Stimulated activated CD4-positive, alpha-beta T cell treated with anti-CD3 and anti-CD28 coated beads, Interleukin-15, amount 100 ng/mL, for 48 hours (primary cell): ENCODE measurements around the gene GNAZ.
"Not testable (repeated sequence)": the region's sequence is repeated elsewhere in the genome, so short reads cannot be mapped to it uniquely, and the experiment has no call there.

Source experiments
- DNase-seq, 2 donors: peaks; one replicate each; pipeline ENCODE4 v3.0.0-alpha.2; 2020; ENCODE audit warnings: low read depth in 2 of 2

GNAZ gene

DNA sequence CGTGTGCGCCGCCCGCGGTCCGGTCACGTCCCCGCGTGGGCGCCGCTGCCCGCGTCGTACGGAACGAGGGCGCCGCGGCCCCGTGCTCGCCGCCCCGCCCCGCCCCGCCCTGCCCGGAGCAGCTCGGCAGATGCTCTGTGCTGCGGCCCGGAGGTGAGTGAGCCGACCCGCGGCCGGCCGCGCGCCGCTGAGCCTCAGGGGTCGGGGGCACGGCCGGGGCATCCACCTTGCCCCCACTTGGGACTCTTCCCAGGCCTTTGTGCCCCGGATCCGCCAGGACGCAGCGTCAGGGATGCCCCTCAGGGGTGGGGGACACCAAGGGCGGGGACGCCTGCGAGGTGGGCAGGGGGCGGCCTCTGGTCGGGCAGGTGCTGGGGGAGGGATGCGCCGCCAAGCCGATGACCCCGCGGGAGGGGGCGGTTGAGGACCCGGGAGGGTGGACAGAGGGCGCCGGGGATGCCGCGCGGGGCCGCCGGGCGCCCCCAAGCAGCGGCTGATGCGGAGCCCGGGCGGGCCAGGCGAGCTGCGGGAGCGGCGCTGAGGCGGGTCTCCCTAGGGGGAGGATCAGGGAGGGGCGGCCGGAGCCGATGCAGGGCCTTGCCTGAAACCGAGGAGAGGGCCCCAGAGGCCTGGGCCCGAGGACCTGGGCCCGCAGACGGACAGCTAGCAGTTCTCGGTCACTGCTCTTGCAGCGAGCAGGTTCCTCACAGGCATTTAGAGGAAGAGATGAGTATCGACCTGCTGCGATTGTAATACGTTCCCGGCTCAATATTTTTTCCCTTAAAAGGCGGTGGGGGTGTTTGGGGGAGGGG lies at the start of gene GNAZ:
Gene GNAZ (plus strand): TSS at position 102 of the 812 bp plus-strand sequence. CDS start 25,177 bp downstream, outside the sequence.
- no peak for DNase-seq

DNA sequence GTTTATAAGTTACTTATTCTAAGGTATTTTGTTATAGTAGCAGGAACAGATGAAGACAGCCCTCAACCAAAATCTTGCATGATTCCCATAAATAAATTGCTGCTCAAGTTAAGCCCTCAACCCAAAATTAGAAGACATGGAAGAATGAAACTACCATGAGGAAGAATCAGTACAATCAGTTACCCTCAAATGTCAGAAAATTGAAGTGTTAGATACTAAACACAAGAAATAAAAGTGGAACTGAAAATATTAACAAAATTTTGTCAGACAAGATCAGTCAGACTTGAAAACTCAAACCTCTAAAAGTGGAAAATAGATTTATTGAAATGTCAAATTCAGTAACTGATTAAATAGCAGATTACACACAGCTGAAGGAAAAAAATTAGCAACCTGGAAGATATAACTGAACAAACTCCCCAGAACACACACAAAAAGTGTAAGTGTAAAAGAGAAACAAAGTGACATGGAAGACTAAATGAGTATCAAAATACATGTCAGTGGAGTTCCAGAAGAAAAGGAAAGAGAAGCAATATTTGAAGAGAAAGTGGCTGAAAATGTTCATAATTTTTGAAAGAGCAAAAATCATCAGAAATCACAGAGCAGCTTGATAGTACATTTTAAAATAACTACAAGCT lies 49.5 kb upstream of the GNAZ start:
- DNase-seq: no peak

DNA sequence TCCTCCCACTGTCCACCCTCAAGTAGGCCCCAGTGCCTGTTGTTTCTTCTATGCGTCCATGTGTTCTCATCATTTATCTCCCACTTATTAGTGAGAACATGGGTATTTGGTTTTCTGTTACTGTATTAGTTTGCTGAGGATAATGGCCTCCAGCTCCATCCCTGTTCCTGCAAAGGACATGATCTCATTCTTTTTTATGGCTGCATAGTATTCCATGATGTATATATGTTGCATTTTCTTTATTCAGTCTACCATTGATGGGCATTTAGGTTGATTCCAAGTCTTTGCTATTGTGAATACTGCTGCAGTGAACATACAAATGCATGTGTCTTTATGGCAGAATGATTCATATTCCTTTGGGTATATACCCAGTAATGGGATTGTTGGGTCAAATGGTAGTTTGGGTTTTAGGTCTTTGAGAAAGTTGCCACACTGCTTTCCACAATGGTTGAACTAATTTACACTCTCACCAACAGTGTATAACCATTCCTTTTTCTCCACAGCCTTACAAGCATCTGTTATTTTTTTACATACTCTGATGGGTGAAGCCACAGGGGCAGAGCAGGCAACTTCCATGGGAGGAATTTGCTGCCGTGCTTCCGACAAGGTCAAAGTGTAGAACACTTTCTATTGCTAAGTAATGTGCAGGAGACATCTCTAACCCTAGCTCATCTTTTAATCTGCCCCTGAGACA lies 48.5 kb upstream of the GNAZ start:
- DNase-seq: not testable (repeated sequence)

DNA sequence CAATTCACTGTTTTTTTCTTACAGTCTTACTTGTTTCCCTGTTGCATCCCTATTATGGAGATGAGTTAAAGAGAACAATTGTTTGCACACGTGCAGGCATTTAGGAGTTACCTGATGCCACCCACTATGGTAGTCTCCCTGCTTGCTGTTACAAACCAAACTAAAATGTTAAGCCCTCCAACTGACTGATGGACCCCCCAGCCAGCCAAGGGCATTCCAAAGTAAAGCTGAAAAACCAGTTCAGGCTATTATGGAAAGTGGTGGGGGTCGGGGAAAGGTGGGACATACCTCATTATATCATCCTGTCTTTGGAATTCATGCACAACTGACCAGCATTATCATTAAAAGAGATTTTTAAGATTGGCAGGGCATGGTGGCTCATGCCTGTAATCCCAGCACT lies 47.0 kb upstream of the GNAZ start:
- DNase-seq: no peak

DNA sequence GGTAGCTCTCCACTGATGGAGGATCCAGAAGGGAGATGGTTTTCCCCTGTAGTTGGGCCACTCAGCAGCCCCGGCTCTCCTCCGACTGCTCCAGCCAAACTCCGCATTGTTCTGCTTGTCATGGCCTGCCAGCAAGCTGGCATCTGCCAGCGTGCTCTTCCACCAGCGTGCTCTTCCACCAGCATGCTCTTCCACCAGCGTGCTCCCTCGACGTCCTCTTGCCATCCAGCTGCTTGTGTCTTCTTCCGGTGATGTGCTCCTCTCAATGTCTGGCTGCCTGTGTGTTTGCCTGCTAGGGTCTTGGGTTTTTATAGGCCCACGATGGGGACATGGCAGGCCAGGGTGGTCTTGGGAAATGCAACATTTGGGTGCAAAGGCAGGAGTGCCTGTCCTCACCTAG lies 43.5 kb upstream of the GNAZ start:
- no peak for DNase-seq

DNA sequence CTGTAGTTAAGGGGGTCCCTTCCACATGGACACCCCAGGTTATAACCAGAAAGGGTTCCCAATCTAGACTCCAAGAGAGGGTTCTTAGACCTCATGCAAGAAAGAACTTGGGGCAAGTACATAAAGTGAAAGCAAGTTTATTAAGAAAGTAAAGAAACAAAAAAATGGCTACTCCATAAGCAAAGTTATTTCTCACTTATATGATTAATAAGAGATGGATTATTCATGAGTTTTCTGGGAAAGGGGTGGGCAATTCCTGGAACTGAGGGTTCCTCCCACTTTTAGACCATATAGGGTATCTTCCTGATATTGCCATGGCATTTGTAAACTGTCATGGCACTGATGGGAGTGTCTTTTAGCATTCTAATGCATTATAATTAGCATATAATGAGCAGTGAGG lies 42.5 kb upstream of the GNAZ start:
- not testable (repeated sequence) for DNase-seq

DNA sequence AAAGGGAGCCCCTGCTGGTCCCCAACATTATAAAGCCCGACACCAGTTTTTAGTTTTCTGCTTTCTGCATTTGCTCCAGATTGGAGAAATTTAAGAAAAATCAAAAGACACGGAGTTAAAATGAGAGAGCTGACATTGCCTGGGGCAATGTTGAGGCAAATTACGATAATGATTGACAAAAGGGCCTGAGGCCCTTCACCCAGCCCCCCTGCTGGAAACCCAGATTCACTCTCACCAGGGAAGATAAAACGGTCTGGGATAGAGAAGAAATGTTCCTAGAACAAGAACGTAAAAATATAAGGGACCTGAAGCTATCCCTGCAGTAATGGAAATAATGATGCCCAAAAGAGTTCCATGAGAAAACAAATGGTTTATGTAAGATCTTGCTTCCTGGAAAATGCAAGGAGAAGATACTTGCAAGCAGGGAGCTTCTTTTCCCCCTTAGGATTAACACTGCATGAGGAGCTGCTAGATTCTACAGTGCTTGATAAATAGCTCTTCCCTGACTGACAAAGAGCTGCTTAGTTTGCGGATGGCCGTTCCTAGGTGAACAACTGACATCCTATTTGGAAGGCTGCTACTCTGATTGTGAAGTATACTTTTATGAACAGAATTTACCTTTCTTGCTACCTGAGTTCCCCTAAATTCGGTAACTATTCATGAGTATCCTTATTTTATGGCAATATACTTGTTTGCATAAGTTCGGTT lies 40.6 kb upstream of the GNAZ start:
- no peak for DNase-seq

DNA sequence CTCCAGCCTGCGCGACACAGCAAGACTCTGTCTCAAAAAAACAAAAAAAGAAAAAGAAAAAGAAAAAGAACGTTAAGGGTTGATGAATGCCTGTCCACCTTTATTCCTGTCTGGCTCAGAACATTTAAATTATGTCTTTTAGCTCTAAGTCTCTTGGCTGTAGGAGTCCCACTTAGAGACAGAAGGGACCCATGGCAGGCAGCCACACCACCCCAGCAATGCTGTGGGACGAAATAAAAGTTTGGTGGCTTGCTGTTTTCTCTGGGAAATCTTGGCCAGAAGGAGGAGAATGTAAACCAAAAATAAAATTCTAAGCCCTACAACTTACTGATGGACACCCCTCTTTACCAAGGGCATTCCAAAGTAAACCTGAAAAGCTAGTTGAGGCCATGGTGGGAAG lies 38.9 kb upstream of the GNAZ start:
- no peak for DNase-seq

DNA sequence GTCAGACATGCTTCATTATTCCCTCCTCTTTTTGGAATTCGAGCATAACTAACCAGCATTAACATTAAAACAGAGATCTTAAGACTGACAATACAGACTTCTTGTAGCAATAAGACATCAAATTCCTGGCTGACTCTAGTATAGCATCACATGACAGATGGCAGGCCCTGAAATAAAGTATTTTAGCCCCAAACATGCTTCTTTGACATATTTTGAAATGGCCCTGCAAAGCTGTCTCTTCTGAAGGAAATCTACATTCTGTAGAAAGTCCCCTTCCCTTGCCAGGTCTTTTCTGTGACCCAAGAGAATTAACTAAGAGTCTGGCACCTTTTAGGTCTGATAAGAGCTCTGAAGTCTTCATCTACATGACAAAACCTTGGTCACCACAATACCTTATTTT lies 38.5 kb upstream of the GNAZ start:
- DNase-seq: no peak

DNA sequence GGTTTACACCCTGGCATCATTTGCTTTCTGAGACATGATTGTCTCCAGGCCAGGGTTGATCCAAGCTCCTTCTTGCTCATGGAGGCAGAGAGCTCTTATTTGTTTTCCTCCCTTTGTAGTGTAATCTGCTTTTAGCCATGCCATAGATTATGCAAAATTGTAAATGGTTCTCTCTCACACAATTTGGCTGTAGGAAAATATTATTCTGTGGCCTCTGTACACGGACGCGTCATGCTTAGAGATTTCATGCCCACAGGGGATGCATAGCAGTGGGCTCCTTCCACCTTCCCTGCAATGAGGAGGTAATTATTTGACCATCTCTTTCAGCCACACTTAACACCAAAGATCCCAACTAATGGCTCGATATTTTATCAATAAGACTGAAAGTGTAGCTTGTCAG lies 37.7 kb upstream of the GNAZ start:
- DNase-seq: no peak

DNA sequence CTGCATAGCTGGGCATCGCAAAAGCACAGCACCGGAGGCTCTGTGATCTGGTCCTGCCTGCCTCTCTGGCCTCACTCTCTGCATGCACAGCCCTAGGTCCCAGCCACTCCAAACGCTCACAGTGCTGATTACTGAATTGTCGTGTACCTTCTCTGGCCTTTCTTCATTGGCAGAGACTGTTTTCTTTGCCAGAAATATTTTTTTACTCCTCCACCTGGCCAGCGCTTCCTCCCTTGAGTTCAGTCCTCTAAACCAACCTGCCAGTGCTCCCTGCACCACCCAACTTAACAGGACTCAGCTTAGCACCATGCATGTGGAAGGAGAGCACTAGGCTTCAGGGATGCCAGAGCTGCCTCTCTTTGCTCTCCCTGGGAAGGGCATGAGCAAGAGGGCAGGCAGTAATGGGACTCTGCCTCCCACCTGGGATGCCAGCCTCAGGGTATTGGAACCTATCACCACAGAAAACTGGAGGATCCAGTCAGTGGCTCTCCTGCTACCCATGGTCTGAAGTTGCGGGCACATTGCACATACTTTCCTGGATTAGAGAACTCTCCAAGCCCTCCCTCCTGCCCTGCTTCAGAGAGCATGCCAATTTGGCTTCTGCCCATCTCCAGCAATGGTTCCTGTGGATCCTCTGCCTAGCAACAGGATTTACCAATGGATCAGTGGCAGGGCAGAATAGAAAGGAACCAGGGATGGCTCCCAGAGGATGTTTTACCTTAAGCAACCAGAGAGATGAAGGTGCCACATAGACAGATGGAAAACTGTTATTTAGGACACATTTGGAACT lies 37.0 kb upstream of the GNAZ start:
- DNase-seq: no peak

DNA sequence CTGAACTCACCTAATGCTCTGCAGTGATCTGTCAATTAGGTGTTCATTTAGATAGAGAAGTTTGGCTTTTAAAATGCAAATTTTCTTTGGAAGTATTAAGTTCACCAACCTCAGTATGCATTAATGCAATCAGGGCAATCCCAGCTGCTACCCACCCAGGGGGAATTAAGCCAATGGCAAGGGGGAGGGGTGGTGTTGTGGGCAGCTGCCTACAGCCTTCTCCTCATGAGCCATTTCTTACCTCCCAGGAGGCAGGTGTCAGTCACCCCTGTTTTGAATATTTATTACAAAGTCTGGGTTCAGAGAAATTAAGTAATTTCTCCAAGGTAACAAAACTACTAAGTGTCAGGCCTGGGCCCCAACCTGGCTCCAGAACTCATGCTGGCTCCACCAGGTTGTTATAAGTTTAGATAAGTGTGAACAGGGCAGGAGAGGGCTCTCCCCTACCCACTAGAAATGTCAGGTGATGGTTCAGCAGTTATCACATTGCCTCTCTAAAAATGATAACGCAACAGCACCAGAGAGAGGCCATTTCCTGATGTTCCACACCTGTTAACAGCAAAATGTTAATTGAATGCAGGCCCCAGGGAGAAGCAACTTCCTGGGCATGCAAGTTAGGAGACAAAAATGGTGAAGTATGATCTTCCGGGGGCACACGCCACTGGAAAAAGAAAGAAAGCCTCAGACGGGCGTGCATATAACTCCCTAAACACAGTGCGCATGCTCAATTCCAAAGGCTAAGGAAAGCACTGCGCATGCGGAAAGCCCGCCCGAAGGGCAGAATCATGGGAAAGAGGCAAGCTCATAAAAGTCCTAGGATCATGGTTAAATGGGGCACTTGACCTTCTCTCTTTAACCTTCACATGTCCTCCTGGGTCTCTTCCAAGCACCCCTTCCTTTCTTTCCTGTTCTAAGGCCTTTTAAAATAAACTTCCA lies 35.4 kb upstream of the GNAZ start:
- no peak for DNase-seq

DNA sequence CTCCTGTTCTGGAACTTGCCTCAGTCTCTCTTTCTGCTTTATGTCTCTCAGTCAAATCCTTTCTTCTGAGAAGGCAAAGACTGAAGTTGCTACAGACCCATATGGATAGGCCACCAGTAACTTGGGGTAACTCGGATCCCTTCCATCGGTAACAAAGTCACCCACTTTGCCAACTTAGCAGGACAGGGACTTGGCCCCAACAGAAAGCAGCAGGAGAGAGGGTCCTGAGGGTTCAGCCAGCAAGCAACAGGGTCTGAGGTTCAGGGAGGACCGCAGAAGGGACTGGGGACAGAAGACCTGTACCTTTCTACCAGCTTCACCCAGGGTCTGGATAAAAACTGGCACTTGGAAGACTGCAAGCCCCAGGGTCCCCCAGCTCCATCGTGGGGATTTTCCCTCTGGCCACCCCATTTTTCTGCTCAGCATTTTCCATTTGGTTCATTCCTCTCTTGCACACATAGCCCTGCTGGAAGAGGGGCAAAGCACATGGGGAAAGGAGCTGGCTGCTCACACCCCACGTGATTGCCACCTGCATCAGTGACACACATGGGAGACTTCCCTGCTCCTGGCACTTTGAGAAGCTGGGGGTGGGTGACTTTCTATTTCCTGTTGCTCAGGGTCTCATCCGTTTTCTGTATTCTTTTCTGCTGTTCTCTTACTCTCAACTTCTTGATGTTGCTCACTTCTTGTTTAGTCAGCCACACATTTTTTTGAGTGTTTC lies 34.6 kb upstream of the GNAZ start:
- peak; percentile 27 to 33 for DNase-seq

DNA sequence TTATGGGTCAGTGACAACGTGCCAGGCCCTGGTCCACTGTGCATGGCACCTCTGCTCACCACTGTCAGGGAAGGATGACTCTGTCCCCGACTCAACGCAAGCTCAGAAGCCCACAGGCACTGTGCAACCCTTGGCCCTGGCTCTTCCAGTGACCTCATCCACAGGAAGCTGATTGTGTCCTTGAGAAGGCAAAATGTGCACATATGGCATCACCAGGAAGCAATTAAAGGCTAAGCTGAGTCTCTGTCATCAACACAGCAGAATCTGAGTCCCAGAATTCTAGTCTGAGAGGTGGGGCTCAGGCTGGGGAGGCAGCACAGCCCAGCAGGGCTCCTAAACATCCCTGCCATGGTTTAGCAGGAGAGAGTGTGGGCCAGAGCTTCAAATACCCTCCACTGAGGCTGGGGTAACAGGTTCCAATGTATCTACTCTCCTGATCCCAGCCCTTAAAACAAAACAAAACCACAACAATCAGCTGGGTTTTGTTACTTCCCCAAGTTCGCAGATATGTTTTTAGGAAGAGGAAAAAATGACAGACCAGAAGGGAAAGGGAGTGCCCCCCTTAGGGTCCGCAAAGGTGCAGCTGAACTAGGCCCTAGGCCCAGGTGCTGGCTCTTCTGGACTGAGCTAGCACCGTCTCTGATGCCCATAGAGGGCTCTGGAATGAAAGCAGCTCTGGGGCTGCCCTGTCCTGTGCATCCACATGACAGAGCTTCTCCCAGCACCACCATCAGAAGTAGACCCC lies 33.5 kb upstream of the GNAZ start:
- no peak for DNase-seq

DNA sequence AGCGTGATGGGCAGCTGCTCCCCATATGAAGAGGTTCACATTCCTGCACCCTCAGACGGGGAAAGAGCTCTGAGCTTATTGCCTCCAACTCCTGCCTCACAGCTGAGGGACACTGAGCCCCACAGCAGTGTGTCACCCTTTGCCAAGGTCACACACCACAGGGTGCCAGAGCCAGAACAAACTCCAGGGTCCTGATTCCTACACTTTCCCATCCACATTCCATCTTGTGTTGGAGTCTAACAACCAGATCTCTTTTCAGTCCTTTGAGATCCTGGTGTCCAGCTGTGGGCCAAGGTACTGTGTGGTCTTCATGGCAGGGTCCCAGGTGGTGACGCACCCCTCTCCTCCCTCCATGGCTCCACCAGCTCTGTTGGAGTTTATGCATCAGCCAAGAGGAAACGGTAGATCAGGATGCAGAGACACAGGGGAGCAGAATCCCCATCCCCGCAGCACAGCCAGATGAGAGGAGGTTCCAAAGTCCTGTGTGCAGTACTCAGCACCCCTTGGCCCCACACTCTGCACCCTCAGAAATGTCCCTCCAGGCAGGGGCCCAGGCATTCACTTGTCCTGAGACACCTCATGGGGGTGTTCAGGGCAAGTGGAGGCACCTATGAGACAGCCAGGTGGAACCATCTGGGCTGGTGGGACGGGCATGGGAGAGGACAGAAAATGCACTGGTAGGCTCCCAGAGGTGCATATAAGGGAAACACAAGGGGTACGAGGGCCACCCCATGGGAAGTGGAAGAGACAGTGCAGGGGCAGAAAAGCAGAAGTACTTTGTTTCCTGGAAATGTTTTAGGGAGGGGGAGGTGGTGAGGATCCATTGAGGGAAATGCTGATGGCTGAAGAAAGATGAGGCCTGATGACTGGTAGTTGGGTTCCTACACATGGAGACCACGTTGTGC lies 32.6 kb upstream of the GNAZ start:
- DNase-seq: no peak

DNA sequence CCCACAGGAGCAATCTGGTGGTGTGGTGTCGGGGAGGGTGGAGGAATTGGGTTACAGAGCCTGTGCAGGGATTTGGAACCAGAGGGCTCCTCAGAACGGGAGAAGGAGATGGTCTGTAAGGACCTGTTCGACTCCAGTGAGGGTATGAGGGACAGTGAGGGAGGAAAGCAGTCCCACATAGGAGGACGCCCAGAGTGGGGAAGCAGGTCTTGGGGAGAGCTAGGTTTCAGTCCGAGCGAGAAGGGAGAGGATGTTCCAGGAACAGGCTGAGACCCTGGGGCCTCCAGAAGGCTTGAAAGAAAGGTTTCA lies 32.0 kb upstream of the GNAZ start:
- no peak for DNase-seq

DNA sequence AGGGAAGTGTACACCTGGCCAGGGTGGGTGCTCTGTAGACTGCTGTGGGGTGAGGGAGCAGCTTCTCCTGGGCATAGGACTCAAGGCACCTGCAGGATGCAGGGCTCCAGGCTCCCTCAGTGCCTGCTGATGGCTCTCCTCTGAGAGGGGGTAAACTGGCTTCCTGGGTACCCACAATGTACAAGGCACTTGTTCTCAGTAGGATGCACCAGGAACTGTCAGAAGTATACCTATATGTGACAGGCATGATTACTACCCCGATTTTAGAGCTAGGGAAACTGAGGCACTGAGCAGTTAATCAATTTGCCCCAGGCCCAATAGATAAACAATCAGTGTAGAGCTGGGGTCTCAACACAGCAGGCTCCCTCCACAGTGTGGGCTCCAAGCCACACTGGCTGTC lies 31.4 kb upstream of the GNAZ start:
- DNase-seq: no peak

DNA sequence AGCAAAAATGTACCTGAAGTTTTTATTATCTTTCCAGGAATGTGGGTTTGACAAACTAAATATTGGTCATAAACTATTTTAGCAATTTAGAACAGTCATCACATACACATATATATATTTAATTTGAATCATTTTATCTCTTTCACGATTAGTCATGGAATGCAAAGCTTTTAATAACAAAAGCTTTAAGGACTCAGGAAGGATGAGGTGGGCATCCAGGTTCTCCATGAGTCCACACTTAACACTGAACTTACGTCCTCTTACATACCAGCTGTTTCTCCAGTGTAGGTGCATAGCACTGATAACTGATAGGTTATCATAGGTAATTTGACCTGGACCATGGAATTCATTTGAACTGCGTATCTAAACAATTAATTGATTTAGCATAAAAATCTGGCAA lies 28.1 kb upstream of the GNAZ start:
- no peak for DNase-seq
